Measurements from ENCODE around the gene NTMT1.

NTMT1 gene

DNA sequence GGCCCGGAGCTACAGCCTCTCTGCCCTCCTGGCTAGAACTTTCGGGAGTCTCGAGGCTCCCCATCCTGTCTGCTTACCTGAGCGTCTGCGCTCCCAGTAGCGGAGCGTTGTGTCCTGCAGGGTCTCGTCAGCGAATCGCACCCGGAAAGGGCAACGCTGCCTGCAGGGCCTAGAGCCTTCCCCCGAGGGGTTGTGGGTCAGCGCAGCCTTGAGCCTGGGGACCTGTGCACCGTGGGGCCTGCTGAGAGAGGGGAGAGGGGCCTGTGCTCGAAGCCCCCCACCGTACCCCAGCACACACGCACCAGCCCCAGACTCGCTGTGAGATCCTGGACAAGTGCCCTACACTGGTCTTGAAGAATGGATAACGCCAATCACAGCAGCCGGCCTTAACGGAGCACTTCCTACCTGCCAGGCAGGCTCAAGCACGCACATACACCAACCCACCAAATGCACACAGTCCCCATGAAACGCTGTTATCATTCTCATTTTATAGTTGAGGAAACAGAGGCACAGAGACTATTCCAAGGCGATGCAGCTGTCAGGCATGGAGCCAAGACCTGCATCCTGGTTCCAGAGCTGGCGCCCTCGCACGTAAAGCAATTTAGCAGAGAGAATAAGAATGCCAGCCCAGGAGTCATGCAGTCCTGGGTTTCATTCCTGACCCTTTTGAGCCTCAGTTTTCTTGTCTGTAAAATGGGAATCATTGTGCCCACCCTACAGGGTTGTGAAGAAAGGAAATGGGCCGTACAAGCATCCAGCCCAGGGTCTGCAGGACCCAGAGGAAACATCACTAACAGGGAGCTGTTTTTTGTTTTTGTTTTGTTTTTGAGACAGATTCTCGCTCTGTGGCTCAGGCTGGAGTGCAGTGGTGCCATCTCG is 10.3 kb upstream of the NTMT1 start:
- Histone ChIP-seq H3K27ac (replicated peaks; ENCODE audit: low read length) (no peak overlapping the region), H3K4me3 (ENCODE audit: low read length in 2 of 2) (no peak overlapping the region), H2BK5ac (ENCODE audit: low read length) (no peak overlapping the region), H2BK120ac (ENCODE audit: low read depth, low read length) (no peak overlapping the region), H4K91ac (ENCODE audit: low read depth, low read length, poor library complexity) (peak overlapping the region; percentile 46), H3K36me3 (replicated peaks in 1 of 2; ENCODE audit: control insufficient read depth in 2 of 2, insufficient read depth in 2 of 2, low read length in 2 of 2) (no peaks in the 10 kb centered on the region), H2BK12ac (ENCODE audit: low read length) (peak overlapping the region; percentile 73), H3K4me1 (ENCODE audit: control insufficient read depth in 2 of 2, insufficient read depth in 1 of 2, low read depth in 1 of 2, low read length in 2 of 2) (peaks cover 13 to 21% of the 10 kb centered on the region in 2 donors), H3K9ac (ENCODE audit: low read depth, low read length, poor library complexity) (peak overlapping the region; percentile 10), H3K27me3 (ENCODE audit: control insufficient read depth in 3 of 3, insufficient read depth in 3 of 3, low read depth in 1 of 3, low read length in 3 of 3) (peaks cover 2 to 17% (median 4%) of the 10 kb centered on the region in 3 experiments), H2BK15ac (ENCODE audit: low read length) (peak overlapping the region; percentile 77), H3K4ac (ENCODE audit: low read length) (no peak overlapping the region), H3K9me3 (replicated peaks in 1 of 2; ENCODE audit: control insufficient read depth in 2 of 2, insufficient read depth in 1 of 2, low read depth in 1 of 2, low read length in 2 of 2) (peaks cover 0 to 5% of the 10 kb centered on the region in 2 donors), H4K8ac (ENCODE audit: low read depth, low read length) (no peak overlapping the region), H3K18ac (ENCODE audit: low read length) (no peak overlapping the region), H3K4me2 (ENCODE audit: insufficient read depth, low read length, poor library complexity, severe bottlenecking) (no peak overlapping the region), H3K14ac (ENCODE audit: low read length) (no peak overlapping the region), H2AK5ac (ENCODE audit: low read depth, low read length) (peak overlapping the region; percentile 90), H2AFZ (ENCODE audit: low read length) (no peak overlapping the region), H3K23ac (ENCODE audit: low read depth, low read length, poor library complexity) (peak overlapping the region; percentile 70), H3K79me1 (ENCODE audit: low read depth, low read length) (no peaks in the 10 kb centered on the region)
- WGBS, 2 donors (ENCODE audit: extremely low coverage in 2 of 2, insufficient read length in 2 of 2, insufficient replicate concordance in 1 of 2): no CpG with 5 or more reads among the region's 31 CpGs
- DNase-seq (ENCODE audit: low spot score): no peak

DNA sequence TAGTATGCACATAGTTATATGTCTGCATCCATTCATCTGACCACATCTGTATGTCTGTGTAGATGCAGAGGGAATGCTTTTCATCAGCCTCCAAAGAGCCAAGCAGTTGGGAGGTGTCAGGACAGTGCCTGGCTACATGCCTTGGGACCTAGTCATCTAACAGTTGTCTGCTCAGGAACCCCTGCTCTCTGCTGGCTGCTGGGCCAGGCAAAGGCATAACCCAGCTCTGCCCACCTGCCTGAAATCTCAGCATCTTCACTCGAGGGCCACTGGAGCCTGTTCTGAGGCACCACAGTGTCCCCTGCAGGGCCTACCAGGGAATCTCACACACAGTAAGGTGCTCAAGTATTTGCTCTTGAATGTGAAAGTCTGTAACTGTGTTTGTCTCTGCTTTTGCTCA is 8.8 kb upstream of the NTMT1 start:
- Histone ChIP-seq H2BK120ac (ENCODE audit: low read depth, low read length) (no peak overlapping the region), H3K4me3 (ENCODE audit: low read length in 2 of 2) (peak overlapping the region in 1 of 2 donors; percentile 32), H2AFZ (ENCODE audit: low read length) (no peak overlapping the region), H3K36me3 (replicated peaks in 1 of 2; ENCODE audit: control insufficient read depth in 2 of 2, insufficient read depth in 2 of 2, low read length in 2 of 2) (no peaks in the 10 kb centered on the region), H3K18ac (ENCODE audit: low read length) (no peak overlapping the region), H3K14ac (ENCODE audit: low read length) (no peak overlapping the region), H3K9me3 (replicated peaks in 1 of 2; ENCODE audit: control insufficient read depth in 2 of 2, insufficient read depth in 1 of 2, low read depth in 1 of 2, low read length in 2 of 2) (peaks cover 0 to 5% of the 10 kb centered on the region in 2 donors), H3K4ac (ENCODE audit: low read length) (no peak overlapping the region), H3K4me1 (ENCODE audit: control insufficient read depth in 2 of 2, insufficient read depth in 1 of 2, low read depth in 1 of 2, low read length in 2 of 2) (peaks cover 10 to 18% of the 10 kb centered on the region in 2 donors), H3K79me1 (ENCODE audit: low read depth, low read length) (no peaks in the 10 kb centered on the region), H2AK5ac (ENCODE audit: low read depth, low read length) (no peak overlapping the region), H3K23ac (ENCODE audit: low read depth, low read length, poor library complexity) (no peak overlapping the region), H4K8ac (ENCODE audit: low read depth, low read length) (no peak overlapping the region), H3K27ac (replicated peaks; ENCODE audit: low read length) (no peak overlapping the region), H3K9ac (ENCODE audit: low read depth, low read length, poor library complexity) (no peak overlapping the region), H3K4me2 (ENCODE audit: insufficient read depth, low read length, poor library complexity, severe bottlenecking) (no peak overlapping the region), H2BK12ac (ENCODE audit: low read length) (peak overlapping the region; percentile 30), H3K27me3 (ENCODE audit: control insufficient read depth in 3 of 3, insufficient read depth in 3 of 3, low read depth in 1 of 3, low read length in 3 of 3) (peaks cover 4 to 30% (median 7%) of the 10 kb centered on the region in 3 experiments), H4K91ac (ENCODE audit: low read depth, low read length, poor library complexity) (no peak overlapping the region), H2BK15ac (ENCODE audit: low read length) (no peak overlapping the region), H2BK5ac (ENCODE audit: low read length) (no peak overlapping the region)
- WGBS, 2 donors (ENCODE audit: extremely low coverage in 2 of 2, insufficient read length in 2 of 2, insufficient replicate concordance in 1 of 2): no CpG with 5 or more reads among the region's 1 CpG
- DNase-seq (ENCODE audit: low spot score): no peak

DNA sequence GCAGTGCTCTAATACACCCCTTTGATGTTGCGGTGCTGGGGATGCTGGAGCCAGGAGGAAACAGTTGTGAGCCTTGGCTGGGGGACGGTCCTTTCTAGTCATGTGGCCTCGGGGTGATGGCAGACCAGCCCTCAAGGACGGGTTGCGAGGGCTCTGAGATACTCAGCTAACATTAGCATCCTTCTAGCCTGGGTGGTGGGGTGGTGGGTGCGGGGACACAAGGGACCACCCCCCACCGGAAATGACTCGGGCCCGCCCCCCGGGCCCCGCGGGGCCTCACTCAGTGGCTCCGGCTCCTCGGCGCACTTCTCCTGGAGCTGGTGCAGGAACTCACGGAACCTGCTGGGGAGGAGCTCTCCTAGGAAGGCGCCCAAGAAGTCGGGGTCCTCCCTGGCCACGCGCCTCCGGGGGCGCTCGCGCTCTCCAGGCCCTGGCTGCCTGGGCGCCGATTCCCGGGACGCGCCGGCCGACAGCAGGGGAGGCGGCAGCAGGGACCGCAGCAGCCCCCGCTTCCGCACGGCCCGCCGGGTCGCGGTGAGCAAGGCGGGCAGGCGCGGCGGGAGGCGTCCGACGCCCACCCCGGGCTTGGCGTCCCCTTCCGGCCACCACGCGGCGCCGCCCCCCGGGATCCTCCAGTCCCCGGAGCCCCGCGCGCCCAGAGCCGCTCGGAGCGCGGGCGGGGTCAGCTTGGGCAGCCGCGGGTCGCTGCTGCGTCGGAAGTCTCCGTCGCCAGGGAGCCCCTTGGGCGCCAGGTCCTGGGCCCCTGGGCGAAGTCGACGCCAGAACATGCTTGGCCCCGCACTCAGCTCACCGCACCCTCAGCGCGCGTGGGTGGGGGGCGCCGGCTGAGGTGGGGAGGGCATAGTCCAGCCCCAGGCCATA is 5.9 kb upstream of the NTMT1 start:
- DNase-seq (ENCODE audit: low spot score): no peak
- Histone ChIP-seq H3K23ac (ENCODE audit: low read depth, low read length, poor library complexity) (peak overlapping the region; percentile 58), H3K36me3 (replicated peaks in 1 of 2; ENCODE audit: control insufficient read depth in 2 of 2, insufficient read depth in 2 of 2, low read length in 2 of 2) (no peaks in the 10 kb centered on the region), H2BK5ac (ENCODE audit: low read length) (no peak overlapping the region), H3K14ac (ENCODE audit: low read length) (peak overlapping the region; percentile 94), H2AFZ (ENCODE audit: low read length) (peak overlapping the region; percentile 63), H3K27ac (replicated peaks; ENCODE audit: low read length) (no peak overlapping the region), H3K18ac (ENCODE audit: low read length) (peak overlapping the region; percentile 99), H3K4me1 (ENCODE audit: control insufficient read depth in 2 of 2, insufficient read depth in 1 of 2, low read depth in 1 of 2, low read length in 2 of 2) (peaks cover 2 to 7% of the 10 kb centered on the region in 2 donors), H3K4me2 (ENCODE audit: insufficient read depth, low read length, poor library complexity, severe bottlenecking) (peak overlapping the region; percentile 84), H2BK15ac (ENCODE audit: low read length) (peak overlapping the region; percentile 92), H2AK5ac (ENCODE audit: low read depth, low read length) (peak overlapping the region; percentile 57), H3K4me3 (ENCODE audit: low read length in 2 of 2) (peak overlapping the region; percentile 25 to 83), H3K9ac (ENCODE audit: low read depth, low read length, poor library complexity) (peak overlapping the region; percentile 89), H2BK12ac (ENCODE audit: low read length) (peak overlapping the region; percentile 24), H2BK120ac (ENCODE audit: low read depth, low read length) (peak overlapping the region; percentile 21), H4K8ac (ENCODE audit: low read depth, low read length) (peak overlapping the region; percentile 96), H3K4ac (ENCODE audit: low read length) (no peak overlapping the region), H4K91ac (ENCODE audit: low read depth, low read length, poor library complexity) (peak overlapping the region; percentile 54), H3K27me3 (ENCODE audit: control insufficient read depth in 3 of 3, insufficient read depth in 3 of 3, low read depth in 1 of 3, low read length in 3 of 3) (peaks cover 4 to 30% (median 7%) of the 10 kb centered on the region in 3 experiments), H3K9me3 (replicated peaks in 1 of 2; ENCODE audit: control insufficient read depth in 2 of 2, insufficient read depth in 1 of 2, low read depth in 1 of 2, low read length in 2 of 2) (peaks cover 0 to 5% of the 10 kb centered on the region in 2 donors), H3K79me1 (ENCODE audit: low read depth, low read length) (no peaks in the 10 kb centered on the region)
- no CpG with 5 or more reads among the region's 82 CpGs for WGBS, 2 donors (ENCODE audit: extremely low coverage in 2 of 2, insufficient read length in 2 of 2, insufficient replicate concordance in 1 of 2)

Data from neuronal stem cell (in vitro differentiated cells).